ENCODE data around the gene CMSS1.

DNA sequence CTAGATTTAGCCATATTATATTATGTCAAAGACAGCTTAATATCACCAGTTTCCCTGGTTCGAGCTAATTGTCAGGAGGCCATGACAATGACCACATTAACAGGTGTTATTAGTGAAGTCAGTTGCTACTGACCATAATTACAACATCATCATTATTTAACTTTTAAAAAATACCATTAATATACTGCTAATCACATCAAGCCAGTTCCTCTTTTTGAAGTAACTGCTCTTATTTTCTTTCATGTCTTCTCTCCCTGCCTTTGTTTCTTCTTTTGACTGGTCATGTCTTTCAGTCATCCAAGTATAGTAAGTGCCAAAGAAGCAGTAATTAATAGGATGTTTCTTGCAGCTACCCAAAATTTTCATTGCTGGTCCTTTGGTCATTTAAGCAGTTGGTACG lies 61.6 kb downstream of the CMSS1 start:
- no peak for TF ChIP-seq SIN3A (IDR thresholded peaks at IDR 0.05; ENCODE audit: borderline replicate concordance, low read depth, low read length)
- TF ChIP-seq JUND (IDR thresholded peaks at IDR 0.05), result no peak
- TF ChIP-seq CTCF (IDR thresholded peaks at IDR 0.05), result no peak
- TF ChIP-seq, protein P1, sequence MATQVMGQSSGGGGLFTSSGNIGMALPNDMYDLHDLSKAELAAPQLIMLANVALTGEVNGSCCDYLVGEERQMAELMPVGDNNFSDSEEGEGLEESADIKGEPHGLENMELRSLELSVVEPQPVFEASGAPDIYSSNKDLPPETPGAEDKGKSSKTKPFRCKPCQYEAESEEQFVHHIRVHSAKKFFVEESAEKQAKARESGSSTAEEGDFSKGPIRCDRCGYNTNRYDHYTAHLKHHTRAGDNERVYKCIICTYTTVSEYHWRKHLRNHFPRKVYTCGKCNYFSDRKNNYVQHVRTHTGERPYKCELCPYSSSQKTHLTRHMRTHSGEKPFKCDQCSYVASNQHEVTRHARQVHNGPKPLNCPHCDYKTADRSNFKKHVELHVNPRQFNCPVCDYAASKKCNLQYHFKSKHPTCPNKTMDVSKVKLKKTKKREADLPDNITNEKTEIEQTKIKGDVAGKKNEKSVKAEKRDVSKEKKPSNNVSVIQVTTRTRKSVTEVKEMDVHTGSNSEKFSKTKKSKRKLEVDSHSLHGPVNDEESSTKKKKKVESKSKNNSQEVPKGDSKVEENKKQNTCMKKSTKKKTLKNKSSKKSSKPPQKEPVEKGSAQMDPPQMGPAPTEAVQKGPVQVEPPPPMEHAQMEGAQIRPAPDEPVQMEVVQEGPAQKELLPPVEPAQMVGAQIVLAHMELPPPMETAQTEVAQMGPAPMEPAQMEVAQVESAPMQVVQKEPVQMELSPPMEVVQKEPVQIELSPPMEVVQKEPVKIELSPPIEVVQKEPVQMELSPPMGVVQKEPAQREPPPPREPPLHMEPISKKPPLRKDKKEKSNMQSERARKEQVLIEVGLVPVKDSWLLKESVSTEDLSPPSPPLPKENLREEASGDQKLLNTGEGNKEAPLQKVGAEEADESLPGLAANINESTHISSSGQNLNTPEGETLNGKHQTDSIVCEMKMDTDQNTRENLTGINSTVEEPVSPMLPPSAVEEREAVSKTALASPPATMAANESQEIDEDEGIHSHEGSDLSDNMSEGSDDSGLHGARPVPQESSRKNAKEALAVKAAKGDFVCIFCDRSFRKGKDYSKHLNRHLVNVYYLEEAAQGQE (IDR thresholded peaks at IDR 0.05; ENCODE audit: low read depth, low read length), result no peak
- no peak for TF ChIP-seq MXI1 (IDR thresholded peaks at IDR 0.05; ENCODE audit: low read depth, low read length)
- TF ChIP-seq, protein P2, sequence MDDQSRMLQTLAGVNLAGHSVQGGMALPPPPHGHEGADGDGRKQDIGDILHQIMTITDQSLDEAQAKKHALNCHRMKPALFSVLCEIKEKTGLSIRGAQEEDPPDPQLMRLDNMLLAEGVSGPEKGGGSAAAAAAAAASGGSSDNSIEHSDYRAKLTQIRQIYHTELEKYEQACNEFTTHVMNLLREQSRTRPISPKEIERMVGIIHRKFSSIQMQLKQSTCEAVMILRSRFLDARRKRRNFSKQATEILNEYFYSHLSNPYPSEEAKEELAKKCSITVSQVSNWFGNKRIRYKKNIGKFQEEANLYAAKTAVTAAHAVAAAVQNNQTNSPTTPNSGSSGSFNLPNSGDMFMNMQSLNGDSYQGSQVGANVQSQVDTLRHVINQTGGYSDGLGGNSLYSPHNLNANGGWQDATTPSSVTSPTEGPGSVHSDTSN (IDR thresholded peaks at IDR 0.05), result no peak
- TF ChIP-seq RAD21 (IDR thresholded peaks at IDR 0.05; ENCODE audit: low read length), result no peak
- no peak for TF ChIP-seq GATA2 (CRISPR knock-in tag; IDR thresholded peaks at IDR 0.05)
- no peak for TF ChIP-seq FOXJ3 (CRISPR knock-in tag; IDR thresholded peaks at IDR 0.05)

Data from SK-N-SH (cell line).